ENCODE measurements around the gene EXOC6B. TPM values are rescaled to one million over a fixed set of nuclear protein-coding genes. Genes with fewer than 3 reads are reported as not detected.

Gene EXOC6B
- total RNA-seq, 3 donors from 2014 or later, result 32.2 to 49.2 (median 37.0) TPM

- no peak overlapping the region for H3K27ac ChIP-seq
- no peak for DNase-seq (ENCODE audit: low spot score in 2 of 2)
- no peaks in the 10 kb centered on the region for H3K36me3 ChIP-seq
- no peaks in the 10 kb centered on the region for H3K4me1 ChIP-seq
- no peaks in the 10 kb centered on the region for H3K9me3 ChIP-seq
- H3K4me3 ChIP-seq, result no peak overlapping the region
- TF ChIP-seq CTCF (IDR thresholded peaks at IDR 0.05), result no peak
- no peak for TF ChIP-seq POLR2AphosphoS5 (IDR thresholded peaks at IDR 0.05)
- no peak for TF ChIP-seq POLR2A (IDR thresholded peaks at IDR 0.05)
- intact Hi-C loops (cut with DNase I; ENCODE audit: low total_unique reads), result no loop called here
- no peaks in the 10 kb centered on the region for H3K27me3 ChIP-seq
These were observed 252.6 kb downstream of the EXOC6B start for GRCh38 chr2:72573232-72573631.

GRCh38 chr2:72572501-72572900, 253.3 kb downstream of the EXOC6B start:
- no peak overlapping the region for H3K4me3 ChIP-seq
- TF ChIP-seq CTCF (IDR thresholded peaks at IDR 0.05) (no peak), POLR2AphosphoS5 (IDR thresholded peaks at IDR 0.05) (no peak), POLR2A (IDR thresholded peaks at IDR 0.05) (no peak)
- DNase-seq (ENCODE audit: low spot score in 2 of 2), result no peak
- no peaks in the 10 kb centered on the region for H3K9me3 ChIP-seq
- no peak overlapping the region for H3K27ac ChIP-seq
- H3K4me1 ChIP-seq, result no peaks in the 10 kb centered on the region
- no peaks in the 10 kb centered on the region for H3K27me3 ChIP-seq
- no peaks in the 10 kb centered on the region for H3K36me3 ChIP-seq
- intact Hi-C loops (cut with DNase I; ENCODE audit: low total_unique reads), result no loop called here

- no peak for DNase-seq (ENCODE audit: low spot score in 2 of 2)
- Histone ChIP-seq H3K36me3 (no peaks in the 10 kb centered on the region), H3K27me3 (no peaks in the 10 kb centered on the region), H3K27ac (no peak overlapping the region), H3K4me1 (no peaks in the 10 kb centered on the region), H3K9me3 (no peaks in the 10 kb centered on the region), H3K4me3 (no peak overlapping the region)
- TF ChIP-seq CTCF (IDR thresholded peaks at IDR 0.05) (no peak), POLR2A (IDR thresholded peaks at IDR 0.05) (no peak), POLR2AphosphoS5 (IDR thresholded peaks at IDR 0.05) (no peak)
- intact Hi-C loops (cut with DNase I; ENCODE audit: low total_unique reads), result no loop called here
These were observed 255.4 kb downstream of the EXOC6B start for GRCh38 chr2:72570413-72570812.

GRCh38 chr2:72562451-72563153, 263.2 kb downstream of the EXOC6B start:
- H3K36me3 ChIP-seq, result no peaks in the 10 kb centered on the region
- no peaks in the 10 kb centered on the region for H3K4me1 ChIP-seq
- no peak overlapping the region for H3K27ac ChIP-seq
- no peak for TF ChIP-seq POLR2A (IDR thresholded peaks at IDR 0.05)
- TF ChIP-seq POLR2AphosphoS5 (IDR thresholded peaks at IDR 0.05), result no peak
- no peak for TF ChIP-seq CTCF (IDR thresholded peaks at IDR 0.05)
- DNase-seq (ENCODE audit: low spot score in 2 of 2), result no peak
- no peaks in the 10 kb centered on the region for H3K9me3 ChIP-seq
- no peaks in the 10 kb centered on the region for H3K27me3 ChIP-seq
- intact Hi-C loops (cut with DNase I; ENCODE audit: low total_unique reads), result no loop called here
- no peak overlapping the region for H3K4me3 ChIP-seq

- H3K27ac ChIP-seq, result no peak overlapping the region
- H3K9me3 ChIP-seq, result no peaks in the 10 kb centered on the region
- intact Hi-C loops (cut with DNase I; ENCODE audit: low total_unique reads), result no loop called here
- no peaks in the 10 kb centered on the region for H3K36me3 ChIP-seq
- no peak for DNase-seq (ENCODE audit: low spot score in 2 of 2)
- TF ChIP-seq CTCF (IDR thresholded peaks at IDR 0.05) (no peak), POLR2A (IDR thresholded peaks at IDR 0.05) (no peak), POLR2AphosphoS5 (IDR thresholded peaks at IDR 0.05) (no peak)
- H3K4me3 ChIP-seq, result no peak overlapping the region
- no peaks in the 10 kb centered on the region for H3K4me1 ChIP-seq
- no peaks in the 10 kb centered on the region for H3K27me3 ChIP-seq
These were observed 264.1 kb downstream of the EXOC6B start for GRCh38 chr2:72561621-72562318.
